22Rv1 (cell line): ENCODE measurements around the gene MGAT2.

ENCODE experiments used
- H3K27ac ChIP-seq: fragments of 450-650 bp; 2 replicates; pipeline ENCODE4 v1.5.1; 2017
- ZFX ChIP-seq: fragments of 450-650 bp; IDR thresholded peaks from 2 replicates; pipeline ENCODE4 v1.6.1; 2017; ENCODE audit warnings: antibody characterized with exemption, borderline replicate concordance
- TF ChIP-seq, protein P1 (sequence below): fragments of 450-650 bp; IDR thresholded peaks from 2 replicates; pipeline ENCODE4 v1.5.1; 2017; ENCODE audit warnings: mild to moderate bottlenecking

The MGAT2 gene

DNA sequence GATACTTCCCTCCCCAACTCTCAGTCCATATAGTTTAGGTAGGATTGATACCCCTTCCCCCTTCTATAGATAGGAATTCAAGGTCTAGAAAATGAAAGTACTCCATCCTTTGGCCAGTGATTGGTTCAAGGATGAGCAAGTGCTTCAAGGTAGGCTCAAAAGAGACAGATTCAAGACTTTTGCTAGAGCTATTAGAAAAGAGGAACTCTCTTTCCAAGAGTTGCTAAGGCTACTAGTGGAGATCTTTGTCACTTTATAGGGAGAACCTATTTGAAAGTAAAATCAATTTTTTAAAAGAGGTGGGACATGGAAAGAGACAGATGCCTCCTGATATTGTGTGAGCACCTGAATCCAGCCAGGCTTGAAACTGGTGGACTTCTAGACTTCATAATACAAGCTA is 49.9 kb downstream of the MGAT2 start:
- H3K27ac ChIP-seq, result no peak overlapping the region
- no peak for TF ChIP-seq ZFX
- TF ChIP-seq, protein P1, sequence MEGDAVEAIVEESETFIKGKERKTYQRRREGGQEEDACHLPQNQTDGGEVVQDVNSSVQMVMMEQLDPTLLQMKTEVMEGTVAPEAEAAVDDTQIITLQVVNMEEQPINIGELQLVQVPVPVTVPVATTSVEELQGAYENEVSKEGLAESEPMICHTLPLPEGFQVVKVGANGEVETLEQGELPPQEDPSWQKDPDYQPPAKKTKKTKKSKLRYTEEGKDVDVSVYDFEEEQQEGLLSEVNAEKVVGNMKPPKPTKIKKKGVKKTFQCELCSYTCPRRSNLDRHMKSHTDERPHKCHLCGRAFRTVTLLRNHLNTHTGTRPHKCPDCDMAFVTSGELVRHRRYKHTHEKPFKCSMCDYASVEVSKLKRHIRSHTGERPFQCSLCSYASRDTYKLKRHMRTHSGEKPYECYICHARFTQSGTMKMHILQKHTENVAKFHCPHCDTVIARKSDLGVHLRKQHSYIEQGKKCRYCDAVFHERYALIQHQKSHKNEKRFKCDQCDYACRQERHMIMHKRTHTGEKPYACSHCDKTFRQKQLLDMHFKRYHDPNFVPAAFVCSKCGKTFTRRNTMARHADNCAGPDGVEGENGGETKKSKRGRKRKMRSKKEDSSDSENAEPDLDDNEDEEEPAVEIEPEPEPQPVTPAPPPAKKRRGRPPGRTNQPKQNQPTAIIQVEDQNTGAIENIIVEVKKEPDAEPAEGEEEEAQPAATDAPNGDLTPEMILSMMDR, result no peak
